NCI-H1092 treated with DMSO at 0.1 percent for 48 hours (cell line): ENCODE measurements around the gene ECT2.
A peak's percentile ranks its signal among the peaks of the same experiment; 100 is the strongest.
"Not testable (repeated sequence)": the region's sequence is repeated elsewhere in the genome, so short reads cannot be mapped to it uniquely, and the experiment has no call there.

Source experiments
- DNase-seq: peaks from one replicate; lab custom pipeline; 2025; lab: John Stamatoyannopoulos, UW

The ECT2 gene

GRCh38 chr3:172808969-172809546, 58.5 kb downstream of the ECT2 start:
- peak; percentile 35 for DNase-seq

- DNase-seq: no peak
These were observed 60.6 kb downstream of the ECT2 start for GRCh38 chr3:172811099-172811498.

GRCh38 chr3:172813462-172813861, 62.9 kb downstream of the ECT2 start:
- DNase-seq: no peak

GRCh38 chr3:172814738-172815137, 64.2 kb downstream of the ECT2 start:
- DNase-seq: no peak

- no peak for DNase-seq
These were observed 65.3 kb downstream of the ECT2 start for GRCh38 chr3:172815857-172816256.

GRCh38 chr3:172816281-172816680, 65.8 kb downstream of the ECT2 start:
- DNase-seq: no peak

- no peak for DNase-seq
These were observed 66.4 kb downstream of the ECT2 start for GRCh38 chr3:172816968-172817367.

GRCh38 chr3:172820492-172820891, 70.0 kb downstream of the ECT2 start:
- no peak for DNase-seq

GRCh38 chr3:172824229-172824628, 73.7 kb downstream of the ECT2 start:
- no peak for DNase-seq

- DNase-seq: not testable (repeated sequence)
These were observed 76.7 kb downstream of the ECT2 start for GRCh38 chr3:172827231-172827630.

- DNase-seq: no peak
These were observed 82.5 kb downstream of the ECT2 start for GRCh38 chr3:172832983-172833382.

- peak; percentile 30 for DNase-seq
These were observed 86.0 kb downstream of the ECT2 start for GRCh38 chr3:172836390-172836997.

GRCh38 chr3:172839679-172840078, 89.2 kb downstream of the ECT2 start:
- no peak for DNase-seq

GRCh38 chr3:172840463-172840862, 89.9 kb downstream of the ECT2 start:
- DNase-seq: no peak

- no peak for DNase-seq
These were observed 90.4 kb downstream of the ECT2 start for GRCh38 chr3:172840913-172841312.

GRCh38 chr3:172844428-172844827, 93.9 kb downstream of the ECT2 start:
- no peak for DNase-seq

- no peak for DNase-seq
These were observed 95.6 kb downstream of the ECT2 start for GRCh38 chr3:172846103-172846561.

- no peak for DNase-seq
These were observed 96.2 kb downstream of the ECT2 start for GRCh38 chr3:172846706-172847105.

GRCh38 chr3:172847292-172847691, 96.8 kb downstream of the ECT2 start:
- DNase-seq: no peak

- no peak for DNase-seq
These were observed 98.4 kb downstream of the ECT2 start for GRCh38 chr3:172848910-172849309.

- DNase-seq: no peak
These were observed 102.5 kb downstream of the ECT2 start for GRCh38 chr3:172853005-172853404.

- no peak for DNase-seq
These were observed 103.6 kb downstream of the ECT2 start for GRCh38 chr3:172853921-172854666.

GRCh38 chr3:172855037-172855436, 104.5 kb downstream of the ECT2 start:
- no peak for DNase-seq
